OCI-LY7 (cell line): ENCODE data around the gene CKLF. TPM values are rescaled to one million over a fixed set of nuclear protein-coding genes. Genes with fewer than 3 reads are reported as not detected.

Experiments used
- BruUV-seq: library from RNA; stranded (reverse); fragments of 400-500 nt; replicated peaks from 2 replicates; lab custom pipeline; 2021; lab: Mats Ljungman, UMichigan
- CTCF ChIA-PET: fragments of 300-600 bp; sonication (Branson Sonifier 250); formaldehyde crosslinking; loops from one replicate; lab custom pipeline; 2022; ENCODE audit warnings: antibody characterized with exemption; ENCODE audit not compliant: unreplicated experiment; lab: Charles Lee
- POLR2A ChIA-PET: fragments of 300-600 bp; sonication (Branson Sonifier 250); formaldehyde crosslinking; loops from one replicate; lab custom pipeline; 2022; ENCODE audit warnings: antibody characterized with exemption; lab: Charles Lee
- DNase-seq: peaks from one replicate; pipeline ENCODE4 v3.0.0-alpha.2; 2015; ENCODE audit warnings: low spot score
- H2AFZ ChIP-seq: fragments of 200-600 bp; sonication (generic), shearing (Covaris generic); 2 replicates; pipeline ENCODE4 v1.6.1; 2014; ENCODE audit warnings: mild to moderate bottlenecking, antibody characterized with exemption, low read length, moderate library complexity
- H3K27ac ChIP-seq: fragments of 200-600 bp; sonication (generic); 2 replicates; pipeline ENCODE4 v1.5.1; 2014; ENCODE audit warnings: mixed run types, low read depth, mild to moderate bottlenecking, moderate library complexity, low read length, inconsistent platforms; ENCODE audit not compliant: poor library complexity, severe bottlenecking
- H3K36me3 ChIP-seq: fragments of 200-600 bp; sonication (generic); 2 replicates; pipeline ENCODE4 v1.6.1; 2014; ENCODE audit warnings: mild to moderate bottlenecking, antibody characterized with exemption, low read length, moderate library complexity, mixed read lengths; ENCODE audit not compliant: insufficient read depth
- H3K4me1 ChIP-seq: fragments of 200-600 bp; sonication (generic); 2 replicates; pipeline ENCODE4 v1.5.1; 2014; ENCODE audit warnings: mild to moderate bottlenecking, low read length; ENCODE audit not compliant: insufficient read depth, poor library complexity, severe bottlenecking
- H3K4me2 ChIP-seq: fragments of 200-600 bp; sonication (generic); 2 replicates; pipeline ENCODE4 v1.6.1; 2014; ENCODE audit warnings: mild to moderate bottlenecking, low read length
- H3K4me3 ChIP-seq: fragments of 200-600 bp; sonication (generic); 2 replicates; pipeline ENCODE4 v1.5.1; 2014; ENCODE audit warnings: mild to moderate bottlenecking, low read depth, low read length; ENCODE audit not compliant: poor library complexity, severe bottlenecking
- H3K79me2 ChIP-seq: fragments of 200-600 bp; sonication (generic); 2 replicates; pipeline ENCODE4 v1.6.1; 2016; ENCODE audit warnings: low read depth, mild to moderate bottlenecking, low read length, moderate library complexity, mixed read lengths; ENCODE audit not compliant: insufficient read depth
- H3K9me2 ChIP-seq: fragments of 200-600 bp; sonication (generic); 2 replicates; pipeline ENCODE4 v1.6.1; 2016; ENCODE audit warnings: mild to moderate bottlenecking, low read length, mixed read lengths; ENCODE audit not compliant: insufficient read depth
- H3K9me3 ChIP-seq: fragments of 200-600 bp; sonication (generic); 2 replicates; pipeline ENCODE4 v1.6.1; 2014; ENCODE audit warnings: mild to moderate bottlenecking, mixed run types, low read length, mixed read lengths
- H4K20me1 ChIP-seq: fragments of 200-600 bp; sonication (generic); 2 replicates; pipeline ENCODE4 v1.6.1; 2014; ENCODE audit warnings: mild to moderate bottlenecking, antibody characterized with exemption, low read length, moderate library complexity, mixed read lengths; ENCODE audit not compliant: insufficient read depth
- EZH2phosphoT487 ChIP-seq: fragments of 200-600 bp; sonication (generic); IDR thresholded peaks from 2 replicates; pipeline ENCODE4 v1.6.1; 2018; ENCODE audit warnings: low read depth, borderline replicate concordance, mild to moderate bottlenecking, mixed run types, antibody characterized with exemption, low read length, moderate library complexity, mixed read lengths
- intact Hi-C: fragments of 100-400 bp; cut with micrococcal nuclease; formaldehyde crosslinking; loops from one replicate; pipeline ENCODE4 v1.10.0; 2022; ENCODE audit not compliant: unreplicated experiment
- total RNA-seq, 2 experiments: library from RNA; depleted of rRNA in 1 of 2; stranded (reverse); fragments of >200 nt in 1 of 2; shearing (Covaris generic) in 1 of 2; gene quantifications; 2 replicates each; pipeline ENCODE4 v1.2.3, GENCODE V29; 2014 to 2022
- TF ChIP-seq, protein P1 (sequence below): fragments of 200-600 bp; sonication (generic); conservative IDR thresholded peaks from 2 replicates; pipeline ENCODE4 v1.5.1; 2014; ENCODE audit warnings: mild to moderate bottlenecking, antibody characterized with exemption, low read length, moderate library complexity, mixed read lengths

CKLF gene
- total RNA-seq, 2 experiments from 2014 or later = 56.6 to 98.7 TPM

DNA sequence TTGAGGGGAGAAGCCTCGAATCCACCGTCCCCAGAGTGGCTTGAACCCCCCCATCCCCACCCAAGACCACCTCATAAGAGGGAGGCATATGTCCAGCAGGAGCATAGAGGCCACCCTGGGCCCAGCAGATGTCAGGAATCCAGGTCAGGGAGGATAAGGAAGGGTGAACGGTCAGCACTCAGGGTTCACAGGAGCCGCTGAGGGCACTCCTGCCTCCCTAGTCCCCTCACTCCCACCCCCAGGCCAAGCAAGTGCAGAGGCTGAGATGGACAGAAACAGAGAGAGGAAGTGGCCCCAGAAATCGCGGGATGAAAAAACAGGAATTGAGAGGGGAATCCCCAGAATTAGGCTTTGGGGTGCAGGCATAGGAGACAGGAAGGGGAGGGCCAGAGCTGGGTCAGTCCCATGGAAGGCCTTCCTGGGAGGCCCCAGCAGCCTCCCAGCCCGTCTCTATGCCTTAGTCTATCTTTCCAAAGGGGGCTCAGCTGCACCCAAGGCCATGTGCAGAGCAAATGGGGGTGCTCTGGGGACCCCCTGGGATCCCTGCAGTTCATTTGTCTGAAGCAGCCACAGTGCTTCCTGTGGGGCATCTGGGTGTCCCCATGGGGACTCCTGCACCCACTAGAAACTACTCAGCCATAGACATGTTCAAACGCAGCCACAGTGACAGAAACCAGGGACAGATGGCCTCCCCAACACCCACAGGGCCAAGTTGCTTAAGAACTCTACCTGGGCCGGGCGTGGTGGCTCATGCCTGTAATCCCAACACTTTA lies 53.8 kb downstream of the CKLF start:
- DNase-seq = peak; percentile 72
- H3K9me3 ChIP-seq = peaks cover 7% of the 10 kb centered on the region; the same call in 1 of the 2 replicates
- H3K27ac ChIP-seq = no peak overlapping the region
- TF ChIP-seq, protein P1, sequence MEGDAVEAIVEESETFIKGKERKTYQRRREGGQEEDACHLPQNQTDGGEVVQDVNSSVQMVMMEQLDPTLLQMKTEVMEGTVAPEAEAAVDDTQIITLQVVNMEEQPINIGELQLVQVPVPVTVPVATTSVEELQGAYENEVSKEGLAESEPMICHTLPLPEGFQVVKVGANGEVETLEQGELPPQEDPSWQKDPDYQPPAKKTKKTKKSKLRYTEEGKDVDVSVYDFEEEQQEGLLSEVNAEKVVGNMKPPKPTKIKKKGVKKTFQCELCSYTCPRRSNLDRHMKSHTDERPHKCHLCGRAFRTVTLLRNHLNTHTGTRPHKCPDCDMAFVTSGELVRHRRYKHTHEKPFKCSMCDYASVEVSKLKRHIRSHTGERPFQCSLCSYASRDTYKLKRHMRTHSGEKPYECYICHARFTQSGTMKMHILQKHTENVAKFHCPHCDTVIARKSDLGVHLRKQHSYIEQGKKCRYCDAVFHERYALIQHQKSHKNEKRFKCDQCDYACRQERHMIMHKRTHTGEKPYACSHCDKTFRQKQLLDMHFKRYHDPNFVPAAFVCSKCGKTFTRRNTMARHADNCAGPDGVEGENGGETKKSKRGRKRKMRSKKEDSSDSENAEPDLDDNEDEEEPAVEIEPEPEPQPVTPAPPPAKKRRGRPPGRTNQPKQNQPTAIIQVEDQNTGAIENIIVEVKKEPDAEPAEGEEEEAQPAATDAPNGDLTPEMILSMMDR = no peak
- TF ChIP-seq EZH2phosphoT487 = no peak
- H3K4me2 ChIP-seq = peak overlapping the region; percentile 91
- peaks cover 23% of the 10 kb centered on the region for H3K36me3 ChIP-seq
- H2AFZ ChIP-seq = no peak overlapping the region
- BruUV-seq = no TSS peak
- peak overlapping the region; percentile 84 for H3K4me3 ChIP-seq
- H3K79me2 ChIP-seq = no peaks in the 10 kb centered on the region
- peaks cover 45% of the 10 kb centered on the region for H3K4me1 ChIP-seq
- H3K9me2 ChIP-seq = no peaks in the 10 kb centered on the region
- POLR2A ChIA-PET = interaction anchor here (1.3 kb wide), 1 partner anchor 12 kb away, joined by 4 read pairs; no protein-coding TSS in a partner anchor
- intact Hi-C loops = loop anchor here (5.0 kb wide), 1 partner anchor 199 kb away; no protein-coding TSS in a partner anchor
- CTCF ChIA-PET = no interaction called here
- H4K20me1 ChIP-seq = peaks cover 6% of the 10 kb centered on the region; the same call in 1 of the 2 replicates

GRCh38 chr16:66608241-66609138 lies 56.1 kb downstream of the CKLF start:
- Histone ChIP-seq H2AFZ (no peak overlapping the region), H4K20me1 (peaks cover 6% of the 10 kb centered on the region; the same call in 1 of the 2 replicates), H3K36me3 (peaks cover 44% of the 10 kb centered on the region), H3K9me3 (no peaks in the 10 kb centered on the region), H3K79me2 (no peaks in the 10 kb centered on the region), H3K4me3 (no peak overlapping the region), H3K9me2 (no peaks in the 10 kb centered on the region), H3K4me2 (peak overlapping the region; percentile 37; the same call in 1 of the 2 replicates), H3K27ac (peak overlapping the region; percentile 45), H3K4me1 (peaks cover 40% of the 10 kb centered on the region)
- DNase-seq = peak; percentile 83
- BruUV-seq = no TSS peak
- ChIA-PET POLR2A (no interaction called here), CTCF (interaction anchor here (0.6 to 1.3 kb wide), 8 partner anchors 10 to 302 kb away, joined by 3 to 4 read pairs (median 3); no protein-coding TSS in a partner anchor)
- intact Hi-C loops = loop anchor here (2.0 to 5.0 kb wide), 2 partner anchors 201 to 264 kb away; no protein-coding TSS in a partner anchor
- no peak for TF ChIP-seq EZH2phosphoT487
- TF ChIP-seq, protein P1 = peak; percentile 98
